Neural progenitor cell (in vitro differentiated cells): ENCODE results near the gene SHD. TPM values are rescaled to one million over a fixed set of nuclear protein-coding genes. Genes with fewer than 3 reads are reported as not detected.
"Not testable (repeated sequence)": the region's sequence is repeated elsewhere in the genome, so short reads cannot be mapped to it uniquely, and the experiment has no call there.

Experiments used
- DNase-seq: peaks from one replicate; pipeline ENCODE4 v3.0.0-alpha.2; 2016; ENCODE audit warnings: low spot score
- H2AFZ ChIP-seq: fragments of 200-600 bp; sonication (generic); replicated peaks from 2 replicates; pipeline ENCODE4 v1.6.1; 2016; ENCODE audit warnings: antibody characterized with exemption
- H3F3A ChIP-seq: fragments of 200-600 bp; sonication (generic); 2 replicates; pipeline ENCODE4 v1.6.1; 2016; ENCODE audit warnings: antibody characterized with exemption, low read depth
- H3K27ac ChIP-seq: fragments of 200-600 bp; sonication (generic); 2 replicates; pipeline ENCODE4 v1.5.1; 2016; ENCODE audit warnings: mild to moderate bottlenecking
- H3K27me3 ChIP-seq: fragments of 200-600 bp; sonication (generic); 2 replicates; pipeline ENCODE4 v1.6.1; 2016; ENCODE audit warnings: mild to moderate bottlenecking, moderate library complexity
- H3K36me3 ChIP-seq: fragments of 200-600 bp; sonication (generic); 2 replicates; pipeline ENCODE4 v1.5.1; 2016
- H3K4me1 ChIP-seq: fragments of 200-600 bp; sonication (generic); 2 replicates; pipeline ENCODE4 v1.6.1; 2016; ENCODE audit warnings: mixed run types
- H3K4me2 ChIP-seq: fragments of 200-600 bp; sonication (generic); 2 replicates; pipeline ENCODE4 v1.6.1; 2016
- H3K4me3 ChIP-seq: fragments of 200-600 bp; sonication (generic); 2 replicates; pipeline ENCODE4 v1.5.1; 2016
- H3K79me2 ChIP-seq: fragments of 200-600 bp; sonication (generic); 2 replicates; pipeline ENCODE4 v1.6.1; 2016; ENCODE audit warnings: low read depth
- H3K9ac ChIP-seq: fragments of 200-600 bp; sonication (generic); 2 replicates; pipeline ENCODE4 v1.6.1; 2016
- H3K9me3 ChIP-seq: fragments of 200-600 bp; sonication (generic); 2 replicates; pipeline ENCODE4 v1.5.1; 2016; ENCODE audit warnings: low read depth
- H4K20me1 ChIP-seq: fragments of 200-600 bp; sonication (generic); 2 replicates; pipeline ENCODE4 v1.6.1; 2016; ENCODE audit warnings: low read depth
- H3K27ac Mint-ChIP-seq: 3 replicates; pipeline ENCODE4 v1.8.0; 2021; ENCODE audit warnings: mixed read lengths
- H3K27me3 Mint-ChIP-seq: 2 replicates; pipeline ENCODE4 v1.8.0; 2022; ENCODE audit warnings: low read depth, mild to moderate bottlenecking, inconsistent platforms, moderate library complexity, mixed read lengths; ENCODE audit not compliant: insufficient read depth
- H3K36me3 Mint-ChIP-seq: 3 replicates; pipeline ENCODE4 v1.8.0; 2021; ENCODE audit warnings: mixed read lengths
- H3K4me1 Mint-ChIP-seq: 3 replicates; pipeline ENCODE4 v1.8.0; 2021; ENCODE audit warnings: mixed read lengths
- H3K4me3 Mint-ChIP-seq: 3 replicates; pipeline ENCODE4 v1.8.0; 2021; ENCODE audit warnings: mild to moderate bottlenecking, moderate library complexity, mixed read lengths
- H3K9me3 Mint-ChIP-seq: 3 replicates; pipeline ENCODE4 v1.8.0; 2020; ENCODE audit warnings: mixed read lengths
- EZH2 ChIP-seq: fragments of 200-600 bp; sonication (generic); IDR thresholded peaks from 2 replicates; pipeline ENCODE4 v1.6.1; 2017; ENCODE audit warnings: antibody characterized with exemption, mild to moderate bottlenecking, moderate library complexity
- EZH2phosphoT487 ChIP-seq: fragments of 200-600 bp; sonication (generic); IDR thresholded peaks from 2 replicates; pipeline ENCODE4 v1.6.1; 2017; ENCODE audit warnings: antibody characterized with exemption
- total RNA-seq: library from RNA; depleted of rRNA; stranded (reverse); fragments of >200 nt; gene quantifications from 2 replicates; pipeline ENCODE4 v1.2.3, GENCODE V29; 2015; ENCODE audit warnings: low replicate concordance
- TF ChIP-seq, protein P1 (sequence below): fragments of 200-600 bp; sonication (generic); IDR thresholded peaks from 2 replicates; pipeline ENCODE4 v1.5.1; 2017; ENCODE audit warnings: antibody characterized with exemption, mild to moderate bottlenecking

The SHD gene
- total RNA-seq, 1 donor from 2014 or later = not detected

DNA sequence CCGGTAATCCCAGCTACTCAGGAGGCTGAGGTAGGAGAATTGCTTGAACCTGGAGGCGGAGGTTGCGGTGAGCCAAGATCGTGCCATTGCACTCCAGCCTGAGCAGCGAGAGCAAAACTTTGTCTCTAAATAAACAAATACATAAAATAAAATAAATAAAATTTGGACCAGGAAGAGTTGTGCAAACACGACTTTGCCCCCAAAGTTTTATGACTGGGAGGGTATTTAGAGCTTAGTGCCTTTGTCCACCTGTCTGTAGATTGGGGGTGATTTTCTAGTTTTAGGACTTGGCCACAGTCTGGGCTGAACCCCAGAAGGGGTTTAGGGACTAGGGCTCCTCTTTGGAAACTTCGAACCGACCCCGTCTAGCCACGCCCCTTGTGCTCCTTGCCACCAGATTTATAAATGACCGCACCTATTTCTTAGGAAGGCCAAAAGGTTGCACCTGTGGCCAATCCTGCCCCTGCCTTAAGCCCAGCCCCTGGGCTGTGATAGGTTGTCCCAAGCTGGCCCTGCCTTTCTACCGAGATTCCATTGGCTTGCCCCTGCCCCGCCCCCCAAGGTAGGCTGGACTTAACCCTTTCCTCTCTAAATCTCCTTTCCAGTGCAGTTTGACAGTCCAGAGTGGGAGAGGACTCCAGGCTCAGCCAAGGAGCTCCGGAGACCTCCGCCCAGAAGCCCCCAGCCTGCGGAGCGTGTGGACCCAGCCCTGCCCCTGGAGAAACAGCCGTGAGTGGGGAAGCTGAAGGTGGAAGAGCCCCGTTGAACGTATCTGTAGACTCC, 5.3 kb downstream of the SHD start:
- H3K36me3 Mint-ChIP-seq = no peaks in the 10 kb centered on the region
- H3K36me3 ChIP-seq = no peaks in the 10 kb centered on the region
- peaks cover 39% of the 10 kb centered on the region for H3K27me3 Mint-ChIP-seq
- H4K20me1 ChIP-seq = no peaks in the 10 kb centered on the region
- peaks cover 7% of the 10 kb centered on the region for H3K4me1 ChIP-seq
- no peaks in the 10 kb centered on the region for H3K79me2 ChIP-seq
- H2AFZ ChIP-seq = peak overlapping the region; percentile 76
- peaks cover 62% of the 10 kb centered on the region for H3K27me3 ChIP-seq
- no peaks in the 10 kb centered on the region for H3K9me3 Mint-ChIP-seq
- no peak overlapping the region for H3K27ac Mint-ChIP-seq
- no peak overlapping the region for H3K9ac ChIP-seq
- H3K9me3 ChIP-seq = no peaks in the 10 kb centered on the region
- H3K27ac ChIP-seq = no peak overlapping the region
- H3K4me1 Mint-ChIP-seq = peaks cover 5% of the 10 kb centered on the region
- peaks cover 11% of the 10 kb centered on the region for H3F3A ChIP-seq
- peak overlapping the region; percentile 72 for H3K4me3 Mint-ChIP-seq
- peak; percentile 87 for DNase-seq
- peak overlapping the region; percentile 59 for H3K4me2 ChIP-seq
- TF ChIP-seq EZH2 = no peak
- TF ChIP-seq, protein P1, sequence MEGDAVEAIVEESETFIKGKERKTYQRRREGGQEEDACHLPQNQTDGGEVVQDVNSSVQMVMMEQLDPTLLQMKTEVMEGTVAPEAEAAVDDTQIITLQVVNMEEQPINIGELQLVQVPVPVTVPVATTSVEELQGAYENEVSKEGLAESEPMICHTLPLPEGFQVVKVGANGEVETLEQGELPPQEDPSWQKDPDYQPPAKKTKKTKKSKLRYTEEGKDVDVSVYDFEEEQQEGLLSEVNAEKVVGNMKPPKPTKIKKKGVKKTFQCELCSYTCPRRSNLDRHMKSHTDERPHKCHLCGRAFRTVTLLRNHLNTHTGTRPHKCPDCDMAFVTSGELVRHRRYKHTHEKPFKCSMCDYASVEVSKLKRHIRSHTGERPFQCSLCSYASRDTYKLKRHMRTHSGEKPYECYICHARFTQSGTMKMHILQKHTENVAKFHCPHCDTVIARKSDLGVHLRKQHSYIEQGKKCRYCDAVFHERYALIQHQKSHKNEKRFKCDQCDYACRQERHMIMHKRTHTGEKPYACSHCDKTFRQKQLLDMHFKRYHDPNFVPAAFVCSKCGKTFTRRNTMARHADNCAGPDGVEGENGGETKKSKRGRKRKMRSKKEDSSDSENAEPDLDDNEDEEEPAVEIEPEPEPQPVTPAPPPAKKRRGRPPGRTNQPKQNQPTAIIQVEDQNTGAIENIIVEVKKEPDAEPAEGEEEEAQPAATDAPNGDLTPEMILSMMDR = no peak
- TF ChIP-seq EZH2phosphoT487 = no peak
- no peak overlapping the region for H3K4me3 ChIP-seq

DNA sequence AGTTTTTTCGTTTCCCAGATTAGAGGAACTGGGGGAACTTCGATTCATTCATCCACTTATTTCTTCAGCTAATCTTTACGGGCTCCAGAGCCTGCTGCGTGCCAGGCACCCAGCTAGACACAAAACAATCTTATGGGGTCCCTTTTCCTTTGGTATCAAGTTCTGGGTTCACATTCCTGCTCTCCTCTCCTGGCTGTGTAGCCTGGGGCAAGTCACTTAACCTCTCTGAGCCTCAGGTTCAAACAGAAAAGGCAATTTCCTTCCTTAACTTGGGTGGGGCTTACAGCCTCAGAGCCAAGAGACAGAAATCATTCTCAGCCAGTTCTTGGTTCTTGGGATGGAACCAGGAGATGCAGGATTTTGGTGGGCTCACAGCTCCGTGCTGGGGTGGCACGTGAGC, 5.9 kb downstream of the SHD start:
- Histone ChIP-seq H3K27ac (no peak overlapping the region), H3K9ac (no peak overlapping the region), H3K27me3 (peaks cover 56% of the 10 kb centered on the region), H3K36me3 (no peaks in the 10 kb centered on the region), H3K4me3 (no peak overlapping the region), H3K4me2 (peak overlapping the region; percentile 59), H2AFZ (peak overlapping the region; percentile 76), H3K9me3 (no peaks in the 10 kb centered on the region), H4K20me1 (no peaks in the 10 kb centered on the region), H3K4me1 (peaks cover under 1% of the 10 kb centered on the region), H3K79me2 (no peaks in the 10 kb centered on the region), H3F3A (peaks cover 6% of the 10 kb centered on the region)
- no peaks in the 10 kb centered on the region for H3K9me3 Mint-ChIP-seq
- TF ChIP-seq EZH2 (no peak), EZH2phosphoT487 (no peak)
- TF ChIP-seq, protein P1 = no peak
- H3K4me1 Mint-ChIP-seq = peaks cover 5% of the 10 kb centered on the region
- no peaks in the 10 kb centered on the region for H3K36me3 Mint-ChIP-seq
- H3K4me3 Mint-ChIP-seq = peak overlapping the region; percentile 72
- DNase-seq = no peak
- no peak overlapping the region for H3K27ac Mint-ChIP-seq
- H3K27me3 Mint-ChIP-seq = peaks cover 36% of the 10 kb centered on the region

DNA sequence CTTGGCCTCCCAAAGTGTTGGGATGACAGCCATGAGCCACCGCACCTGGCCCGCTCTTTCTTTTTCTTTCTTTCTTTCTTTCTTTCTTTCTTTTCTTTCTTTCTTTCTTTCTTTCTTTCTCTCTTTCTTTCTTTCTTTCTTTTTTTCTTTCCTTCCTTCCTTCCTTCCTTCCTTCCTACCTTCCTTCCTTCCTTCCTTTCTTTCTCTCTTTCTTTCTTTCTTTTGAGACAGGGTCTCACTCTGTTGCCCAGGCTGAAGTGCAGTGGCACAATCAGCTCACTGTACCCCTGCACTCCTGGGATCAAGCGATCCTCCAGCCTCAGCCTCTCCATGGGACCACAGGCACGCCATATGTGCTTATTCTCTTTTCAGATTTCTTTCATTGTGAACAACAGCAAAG, 7.1 kb downstream of the SHD start:
- H3K4me1 Mint-ChIP-seq = peaks cover 12% of the 10 kb centered on the region
- H3K4me2 ChIP-seq, H3K36me3 Mint-ChIP-seq, H3K9me3 Mint-ChIP-seq, H3K4me3 ChIP-seq, H3K27ac ChIP-seq, H4K20me1 ChIP-seq, H3K36me3 ChIP-seq, H3K4me1 ChIP-seq, H3F3A ChIP-seq, H3K4me3 Mint-ChIP-seq, H2AFZ ChIP-seq, DNase-seq, H3K9me3 ChIP-seq, H3K9ac ChIP-seq, H3K27ac Mint-ChIP-seq, H3K79me2 ChIP-seq: not testable (repeated sequence)
- peaks cover 44% of the 10 kb centered on the region for H3K27me3 ChIP-seq
- H3K27me3 Mint-ChIP-seq = peaks cover 25% of the 10 kb centered on the region

DNA sequence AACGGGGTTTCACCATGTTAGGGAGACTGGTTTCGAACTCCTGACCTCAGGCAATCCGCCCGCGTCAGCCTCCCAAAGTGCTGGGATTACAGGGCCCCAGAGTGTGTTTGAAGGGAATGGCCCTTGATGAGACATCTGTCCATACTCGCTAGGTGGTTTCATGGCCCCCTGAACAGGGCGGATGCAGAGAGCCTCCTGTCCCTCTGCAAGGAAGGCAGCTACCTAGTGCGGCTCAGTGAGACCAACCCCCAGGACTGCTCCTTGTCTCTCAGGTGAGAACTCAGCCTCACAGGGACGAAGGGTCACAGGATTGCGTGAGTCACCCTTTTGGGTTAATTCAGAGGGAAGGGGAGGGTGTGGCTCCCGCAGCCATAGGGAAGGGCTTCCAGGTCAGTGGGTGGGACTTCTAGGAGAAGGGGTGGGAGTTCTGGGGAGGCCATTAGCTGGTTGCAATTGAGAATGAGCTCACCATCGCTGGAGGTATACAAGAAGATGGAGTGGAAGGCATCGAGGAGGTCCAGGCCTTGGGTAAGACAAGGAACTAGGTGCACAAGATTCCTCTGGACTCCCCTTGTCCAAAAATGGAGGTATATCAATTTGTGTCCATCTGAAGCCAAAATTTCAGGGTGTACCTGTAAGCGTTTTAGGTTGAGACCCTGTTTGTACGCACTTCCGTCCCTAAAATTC, 9.2 kb downstream of the SHD start:
- no peaks in the 10 kb centered on the region for H3K9me3 ChIP-seq
- H3K79me2 ChIP-seq = no peaks in the 10 kb centered on the region
- H3K9ac ChIP-seq = no peak overlapping the region
- Mint-ChIP-seq H3K9me3 (no peaks in the 10 kb centered on the region), H3K4me1 (peaks cover 21% of the 10 kb centered on the region), H3K36me3 (no peaks in the 10 kb centered on the region), H3K4me3 (no peak overlapping the region), H3K27me3 (peaks cover 14% of the 10 kb centered on the region), H3K27ac (peak overlapping the region; percentile 59)
- H2AFZ ChIP-seq = no peak overlapping the region
- no peak for DNase-seq
- no peak overlapping the region for H3K4me3 ChIP-seq
- H3K4me1 ChIP-seq = peaks cover 11% of the 10 kb centered on the region
- H3K36me3 ChIP-seq = no peaks in the 10 kb centered on the region
- H3F3A ChIP-seq = peaks cover 6% of the 10 kb centered on the region
- no peak overlapping the region for H3K27ac ChIP-seq
- no peak overlapping the region for H3K4me2 ChIP-seq
- TF ChIP-seq, protein P1 = no peak
- no peak for TF ChIP-seq EZH2phosphoT487
- no peak for TF ChIP-seq EZH2
- no peaks in the 10 kb centered on the region for H4K20me1 ChIP-seq
- H3K27me3 ChIP-seq = peaks cover 23% of the 10 kb centered on the region
